Progenitor cell of endocrine pancreas (in vitro differentiated cells): Measurements from ENCODE around the gene ESR2. TPM values are rescaled to one million over a fixed set of nuclear protein-coding genes. Genes with fewer than 3 reads are reported as not detected.

Experiments
- DNase-seq: peaks from one replicate; pipeline ENCODE4 v3.0.0; 2021; ENCODE audit warnings: low spot score; ENCODE audit not compliant: unreplicated experiment
- H3K27ac Mint-ChIP-seq: 2 replicates; pipeline ENCODE4 v1.8.0; 2021; ENCODE audit warnings: mild to moderate bottlenecking, moderate library complexity, mixed read lengths
- H3K27me3 Mint-ChIP-seq: 2 replicates; pipeline ENCODE4 v1.8.0; 2021; ENCODE audit warnings: mixed read lengths
- H3K36me3 Mint-ChIP-seq: 2 replicates; pipeline ENCODE4 v1.8.0; 2022; ENCODE audit warnings: mixed read lengths; ENCODE audit not compliant: insufficient read depth
- H3K4me1 Mint-ChIP-seq: 2 replicates; pipeline ENCODE4 v1.8.0; 2021; ENCODE audit warnings: low read depth, mixed read lengths
- H3K4me3 Mint-ChIP-seq: 2 replicates; pipeline ENCODE4 v1.8.0; 2021; ENCODE audit warnings: low read depth, mild to moderate bottlenecking, moderate library complexity, mixed read lengths
- H3K9me3 Mint-ChIP-seq: 2 replicates; pipeline ENCODE4 v1.8.0; 2021; ENCODE audit warnings: low read depth, mixed read lengths
- CTCF ChIP-seq: fragments of 200-600 bp; sonication (generic); IDR thresholded peaks from one replicate; pipeline ENCODE4 v1.5.0; 2021; ENCODE audit warnings: antibody characterized with exemption, mild to moderate bottlenecking; ENCODE audit not compliant: unreplicated experiment
- total RNA-seq: library from RNA; stranded (reverse); gene quantifications from 2 replicates; pipeline ENCODE4 v1.2.1, GENCODE V29; 2021

Gene ESR2
- total RNA-seq, 1 donor from 2014 or later, result 0.29 TPM

- Mint-ChIP-seq H3K4me1 (peaks cover 17% of the 10 kb centered on the region), H3K27me3 (no peaks in the 10 kb centered on the region), H3K27ac (no peak overlapping the region), H3K9me3 (no peaks in the 10 kb centered on the region), H3K36me3 (peaks cover 38% of the 10 kb centered on the region), H3K4me3 (no peak overlapping the region)
- TF ChIP-seq CTCF, result no peak
- DNase-seq, result no peak
Observed at GRCh38 chr14:64217834-64218233, 76.3 kb downstream of the ESR2 start.

- no peak for TF ChIP-seq CTCF
- Mint-ChIP-seq H3K4me1 (peaks cover 20% of the 10 kb centered on the region), H3K9me3 (no peaks in the 10 kb centered on the region), H3K27ac (no peak overlapping the region), H3K4me3 (no peak overlapping the region), H3K36me3 (peaks cover 38% of the 10 kb centered on the region), H3K27me3 (no peaks in the 10 kb centered on the region)
- no peak for DNase-seq
Observed at GRCh38 chr14:64217308-64217707, 76.9 kb downstream of the ESR2 start.

GRCh38 chr14:64215978-64216377 lies 78.2 kb downstream of the ESR2 start:
- Mint-ChIP-seq H3K36me3 (peaks cover 38% of the 10 kb centered on the region), H3K4me1 (peaks cover 20% of the 10 kb centered on the region), H3K4me3 (no peak overlapping the region), H3K27me3 (no peaks in the 10 kb centered on the region), H3K9me3 (no peaks in the 10 kb centered on the region), H3K27ac (peak overlapping the region; percentile 27)
- no peak for DNase-seq
- TF ChIP-seq CTCF, result no peak

- no peaks in the 10 kb centered on the region for H3K27me3 Mint-ChIP-seq
- peaks cover 20% of the 10 kb centered on the region for H3K4me1 Mint-ChIP-seq
- DNase-seq, result no peak
- no peaks in the 10 kb centered on the region for H3K9me3 Mint-ChIP-seq
- TF ChIP-seq CTCF, result no peak
- peak overlapping the region; percentile 45 for H3K27ac Mint-ChIP-seq
- peaks cover 41% of the 10 kb centered on the region for H3K36me3 Mint-ChIP-seq
- H3K4me3 Mint-ChIP-seq, result no peak overlapping the region
Observed at GRCh38 chr14:64215274-64215673, 78.9 kb downstream of the ESR2 start.

- DNase-seq, result no peak
- Mint-ChIP-seq H3K36me3 (peaks cover 48% of the 10 kb centered on the region), H3K4me1 (peaks cover 20% of the 10 kb centered on the region), H3K9me3 (no peaks in the 10 kb centered on the region), H3K4me3 (no peak overlapping the region), H3K27me3 (no peaks in the 10 kb centered on the region), H3K27ac (peak overlapping the region; percentile 96)
- no peak for TF ChIP-seq CTCF
Observed at GRCh38 chr14:64213853-64214570, 80.2 kb downstream of the ESR2 start.
